ENCODE measurements around the gene CES2.
"Not testable (repeated sequence)": the region's sequence is repeated elsewhere in the genome, so short reads cannot be mapped to it uniquely, and the experiment has no call there.

Gene CES2

GRCh38 chr16:66891360-66891759 is 44.0 kb upstream of the CES2 start:
- H3K4me3 ChIP-seq (ENCODE audit: low read length): no peak overlapping the region
- TF ChIP-seq CTCF (conservative IDR thresholded peaks at IDR 0.05; ENCODE audit: low read depth, low read length): no peak
- no peak for DNase-seq (ENCODE audit: low read depth)

- no peak for TF ChIP-seq CTCF (conservative IDR thresholded peaks at IDR 0.05; ENCODE audit: low read depth, low read length)
- H3K4me3 ChIP-seq (ENCODE audit: low read length): no peak overlapping the region
- DNase-seq (ENCODE audit: low read depth): no peak
Observed at GRCh38 chr16:66891797-66892196, 43.5 kb upstream of the CES2 start.

GRCh38 chr16:66894055-66894454 is 41.3 kb upstream of the CES2 start:
- no peak overlapping the region for H3K4me3 ChIP-seq (ENCODE audit: low read length)
- no peak for DNase-seq (ENCODE audit: low read depth)
- TF ChIP-seq CTCF (conservative IDR thresholded peaks at IDR 0.05; ENCODE audit: low read depth, low read length): no peak

GRCh38 chr16:66894948-66895688 is 40.2 kb upstream of the CES2 start:
- DNase-seq (ENCODE audit: low read depth): no peak
- no peak overlapping the region for H3K4me3 ChIP-seq (ENCODE audit: low read length)
- TF ChIP-seq CTCF (conservative IDR thresholded peaks at IDR 0.05; ENCODE audit: low read depth, low read length): peak; percentile 91

GRCh38 chr16:66895689-66895979 is 39.7 kb upstream of the CES2 start:
- H3K4me3 ChIP-seq (ENCODE audit: low read length): no peak overlapping the region
- DNase-seq (ENCODE audit: low read depth): no peak
- no peak for TF ChIP-seq CTCF (conservative IDR thresholded peaks at IDR 0.05; ENCODE audit: low read depth, low read length)

GRCh38 chr16:66895999-66896398 is 39.3 kb upstream of the CES2 start:
- DNase-seq (ENCODE audit: low read depth): no peak
- TF ChIP-seq CTCF (conservative IDR thresholded peaks at IDR 0.05; ENCODE audit: low read depth, low read length): no peak
- no peak overlapping the region for H3K4me3 ChIP-seq (ENCODE audit: low read length)

- not testable (repeated sequence) for DNase-seq (ENCODE audit: low read depth); H3K4me3 ChIP-seq (ENCODE audit: low read length)
Observed at GRCh38 chr16:66896682-66897081, 38.6 kb upstream of the CES2 start.

GRCh38 chr16:66898207-66898606 is 37.1 kb upstream of the CES2 start:
- no peak for TF ChIP-seq CTCF (conservative IDR thresholded peaks at IDR 0.05; ENCODE audit: low read depth, low read length)
- no peak for DNase-seq (ENCODE audit: low read depth)
- no peak overlapping the region for H3K4me3 ChIP-seq (ENCODE audit: low read length)
